ENCODE measurements around the gene MRPL38.

- TF ChIP-seq POLR2AphosphoS5 (IDR thresholded peaks at IDR 0.05; ENCODE audit: borderline replicate concordance, low read depth, low read length) (no peak), EZH2 (IDR thresholded peaks at IDR 0.05) (no peak)
Observed at GRCh38 chr17:75899767-75900468, 4.8 kb downstream of the MRPL38 start.
